Measurements from ENCODE around the gene APMAP. TPM values are rescaled to one million over a fixed set of nuclear protein-coding genes. Genes with fewer than 3 reads are reported as not detected.
A peak's percentile ranks its signal among the peaks of the same experiment; 100 is the strongest.

APMAP gene
- total and polyA plus RNA-seq, 4 donors: 132 to 378 (median 234) TPM

GRCh38 chr20:25039697-25040437, 47.3 kb upstream of the APMAP start:
- peak; percentile 77 to 84 for TF ChIP-seq HNF4A (conservative IDR thresholded peaks at IDR 0.05)
- TF ChIP-seq FOXA2 (IDR thresholded peaks at IDR 0.05): peak; percentile 80
- peak; percentile 57 for TF ChIP-seq JUND (IDR thresholded peaks at IDR 0.05)
- TF ChIP-seq, protein P1, sequence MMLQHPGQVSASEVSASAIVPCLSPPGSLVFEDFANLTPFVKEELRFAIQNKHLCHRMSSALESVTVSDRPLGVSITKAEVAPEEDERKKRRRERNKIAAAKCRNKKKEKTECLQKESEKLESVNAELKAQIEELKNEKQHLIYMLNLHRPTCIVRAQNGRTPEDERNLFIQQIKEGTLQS (IDR thresholded peaks at IDR 0.05): no peak
- peak; percentile 11 for TF ChIP-seq HNF4G (IDR thresholded peaks at IDR 0.05)
- peak; percentile 92 to 95 for TF ChIP-seq RXRA (IDR thresholded peaks at IDR 0.05)
- TF ChIP-seq EGR1 (IDR thresholded peaks at IDR 0.05; ENCODE audit: low read depth in 2 of 2): no peak
- TF ChIP-seq, protein P2, sequence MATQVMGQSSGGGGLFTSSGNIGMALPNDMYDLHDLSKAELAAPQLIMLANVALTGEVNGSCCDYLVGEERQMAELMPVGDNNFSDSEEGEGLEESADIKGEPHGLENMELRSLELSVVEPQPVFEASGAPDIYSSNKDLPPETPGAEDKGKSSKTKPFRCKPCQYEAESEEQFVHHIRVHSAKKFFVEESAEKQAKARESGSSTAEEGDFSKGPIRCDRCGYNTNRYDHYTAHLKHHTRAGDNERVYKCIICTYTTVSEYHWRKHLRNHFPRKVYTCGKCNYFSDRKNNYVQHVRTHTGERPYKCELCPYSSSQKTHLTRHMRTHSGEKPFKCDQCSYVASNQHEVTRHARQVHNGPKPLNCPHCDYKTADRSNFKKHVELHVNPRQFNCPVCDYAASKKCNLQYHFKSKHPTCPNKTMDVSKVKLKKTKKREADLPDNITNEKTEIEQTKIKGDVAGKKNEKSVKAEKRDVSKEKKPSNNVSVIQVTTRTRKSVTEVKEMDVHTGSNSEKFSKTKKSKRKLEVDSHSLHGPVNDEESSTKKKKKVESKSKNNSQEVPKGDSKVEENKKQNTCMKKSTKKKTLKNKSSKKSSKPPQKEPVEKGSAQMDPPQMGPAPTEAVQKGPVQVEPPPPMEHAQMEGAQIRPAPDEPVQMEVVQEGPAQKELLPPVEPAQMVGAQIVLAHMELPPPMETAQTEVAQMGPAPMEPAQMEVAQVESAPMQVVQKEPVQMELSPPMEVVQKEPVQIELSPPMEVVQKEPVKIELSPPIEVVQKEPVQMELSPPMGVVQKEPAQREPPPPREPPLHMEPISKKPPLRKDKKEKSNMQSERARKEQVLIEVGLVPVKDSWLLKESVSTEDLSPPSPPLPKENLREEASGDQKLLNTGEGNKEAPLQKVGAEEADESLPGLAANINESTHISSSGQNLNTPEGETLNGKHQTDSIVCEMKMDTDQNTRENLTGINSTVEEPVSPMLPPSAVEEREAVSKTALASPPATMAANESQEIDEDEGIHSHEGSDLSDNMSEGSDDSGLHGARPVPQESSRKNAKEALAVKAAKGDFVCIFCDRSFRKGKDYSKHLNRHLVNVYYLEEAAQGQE (IDR thresholded peaks at IDR 0.05): peak; percentile 39
- TF ChIP-seq, protein P3, sequence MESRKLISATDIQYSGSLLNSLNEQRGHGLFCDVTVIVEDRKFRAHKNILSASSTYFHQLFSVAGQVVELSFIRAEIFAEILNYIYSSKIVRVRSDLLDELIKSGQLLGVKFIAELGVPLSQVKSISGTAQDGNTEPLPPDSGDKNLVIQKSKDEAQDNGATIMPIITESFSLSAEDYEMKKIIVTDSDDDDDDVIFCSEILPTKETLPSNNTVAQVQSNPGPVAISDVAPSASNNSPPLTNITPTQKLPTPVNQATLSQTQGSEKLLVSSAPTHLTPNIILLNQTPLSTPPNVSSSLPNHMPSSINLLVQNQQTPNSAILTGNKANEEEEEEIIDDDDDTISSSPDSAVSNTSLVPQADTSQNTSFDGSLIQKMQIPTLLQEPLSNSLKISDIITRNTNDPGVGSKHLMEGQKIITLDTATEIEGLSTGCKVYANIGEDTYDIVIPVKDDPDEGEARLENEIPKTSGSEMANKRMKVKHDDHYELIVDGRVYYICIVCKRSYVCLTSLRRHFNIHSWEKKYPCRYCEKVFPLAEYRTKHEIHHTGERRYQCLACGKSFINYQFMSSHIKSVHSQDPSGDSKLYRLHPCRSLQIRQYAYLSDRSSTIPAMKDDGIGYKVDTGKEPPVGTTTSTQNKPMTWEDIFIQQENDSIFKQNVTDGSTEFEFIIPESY (IDR thresholded peaks at IDR 0.05): peak; percentile 65
- TF ChIP-seq MAX (IDR thresholded peaks at IDR 0.05): peak; percentile 64
- peak; percentile 89 for TF ChIP-seq SP1 (IDR thresholded peaks at IDR 0.05)
- TF ChIP-seq NR2F2 (IDR thresholded peaks at IDR 0.05): peak; percentile 89
- no peak for TF ChIP-seq TAF1 (conservative IDR thresholded peaks at IDR 0.05)
- TF ChIP-seq FOXA1 (IDR thresholded peaks at IDR 0.05): peak; percentile 76
- no peak for TF ChIP-seq GABPA (IDR thresholded peaks at IDR 0.05 in 1 of 2, conservative IDR thresholded peaks at IDR 0.05 in 1 of 2)
- TF ChIP-seq YY1 (IDR thresholded peaks at IDR 0.05): peak; percentile 46
- TF ChIP-seq RAD21 (IDR thresholded peaks at IDR 0.05): peak; percentile 21 to 59
- TF ChIP-seq CTCF (IDR thresholded peaks at IDR 0.05; ENCODE audit: low read depth, low read length, missing input control): peak; percentile 27
- WGBS: 18% methylated on average over 9 of the region's 9 CpGs
- H3K9ac ChIP-seq (ENCODE audit: low read depth in 1 of 2, low read length in 2 of 2): no peak overlapping the region
- H3K36me3 ChIP-seq (ENCODE audit: control insufficient read depth in 4 of 4, insufficient read depth in 3 of 4, low read depth in 1 of 4, low read length in 3 of 4): no peaks in the 10 kb centered on the region
- no peak overlapping the region for H3K4me3 ChIP-seq (ENCODE audit: low read depth in 1 of 3, low read length in 3 of 3)
- H3K4me1 ChIP-seq (ENCODE audit: control insufficient read depth in 4 of 4, insufficient read depth in 4 of 4, low read length in 3 of 4): peaks cover 24 to 74% (median 58%) of the 10 kb centered on the region in 4 donors
- H3K27me3 ChIP-seq (ENCODE audit: control insufficient read depth in 4 of 4, insufficient read depth in 4 of 4, low read length in 3 of 4): no peaks in the 10 kb centered on the region
- H3K27ac ChIP-seq (ENCODE audit: low read depth in 1 of 2, low read length in 2 of 2): peak overlapping the region; percentile 44 to 52
- no peaks in the 10 kb centered on the region for H3K9me3 ChIP-seq (ENCODE audit: control insufficient read depth in 4 of 4, low read length in 3 of 4)
- no peak for DNase-seq (ENCODE audit: low spot score)

Data from liver (tissue), 9 donors.